Prostate gland (tissue), 2 donors: ENCODE data around the gene UBE2O. TPM values are rescaled to one million over a fixed set of nuclear protein-coding genes. Genes with fewer than 3 reads are reported as not detected.

ENCODE experiments used
- DNase-seq: peaks from one replicate; pipeline ENCODE4 v3.0.0-alpha.2; 2019; ENCODE audit warnings: low spot score
- H3K27ac ChIP-seq, 2 donors: fragments of 200-600 bp; sonication (generic); 2 replicates each; pipeline ENCODE4 v1.5.1; 2017 to 2019
- H3K27me3 ChIP-seq: fragments of 200-600 bp; sonication (generic); replicated peaks from 2 replicates; pipeline ENCODE4 v1.5.1; 2019; ENCODE audit not compliant: insufficient read depth
- H3K36me3 ChIP-seq, 2 donors: fragments of 200-600 bp; sonication (generic); 1 replicate in 1 of 2; 2 replicates in 1 of 2; pipeline versions ENCODE4 v1.5.1 to v1.8.1; 2017 to 2019
- H3K4me1 ChIP-seq: fragments of 200-600 bp; sonication (generic); replicated peaks from 2 replicates; pipeline ENCODE4 v1.5.1; 2019
- H3K4me3 ChIP-seq, 2 donors: fragments of 200-600 bp; sonication (generic); 2 replicates each; pipeline ENCODE4 v1.5.1; 2017 to 2019
- H3K9me3 ChIP-seq: fragments of 200-600 bp; sonication (generic); 2 replicates; pipeline ENCODE4 v1.5.1; 2017
- POLR2A ChIP-seq: fragments of 450-650 bp; IDR thresholded peaks from one replicate; pipeline ENCODE4 v1.6.1; 2016; ENCODE audit warnings: antibody characterized with exemption, mild to moderate bottlenecking
- POLR2AphosphoS5 ChIP-seq: sonication (generic); formaldehyde crosslinking; IDR thresholded peaks from one replicate; pipeline ENCODE4 v1.6.1; 2017; ENCODE audit warnings: antibody characterized with exemption
- WGBS: methylation state at CpG from one replicate; pipeline ENCODE4 v1.1.5; 2018; 5-methylcytosine and 5-hydroxymethylcytosine counted together
- intact Hi-C: fragments of 100-400 bp; cut with DNase I; formaldehyde crosslinking; loops from one replicate; pipeline ENCODE4 v1.14.2; 2022
- total RNA-seq, 2 donors: library from RNA; depleted of rRNA; stranded (reverse); fragments of >200 nt; gene quantifications; one replicate each; pipeline ENCODE4 v1.1.0, GENCODE V29; 2016
- TF ChIP-seq, protein P1 (sequence below), 4 experiments: fragments of 200-600 bp in 2 of 4; fragments of 450-650 bp in 2 of 4; sonication (generic) in 2 of 4; IDR thresholded peaks; 1 replicate in 3 of 4; 2 replicates in 1 of 4; pipeline ENCODE4 v1.5.1; 2016 to 2019; ENCODE audit warnings: antibody characterized with exemption in 4 of 4, mild to moderate bottlenecking in 2 of 4, moderate library complexity in 2 of 4

The UBE2O gene
- total RNA-seq, 2 donors from 2014 or later = 19.9 to 39.8 TPM

- H3K4me3 ChIP-seq = no peak overlapping the region
- H3K36me3 ChIP-seq = no peaks in the 10 kb centered on the region
- no peaks in the 10 kb centered on the region for H3K4me1 ChIP-seq
- no peak for TF ChIP-seq POLR2A
- no peak for TF ChIP-seq POLR2AphosphoS5
- TF ChIP-seq, protein P1, sequence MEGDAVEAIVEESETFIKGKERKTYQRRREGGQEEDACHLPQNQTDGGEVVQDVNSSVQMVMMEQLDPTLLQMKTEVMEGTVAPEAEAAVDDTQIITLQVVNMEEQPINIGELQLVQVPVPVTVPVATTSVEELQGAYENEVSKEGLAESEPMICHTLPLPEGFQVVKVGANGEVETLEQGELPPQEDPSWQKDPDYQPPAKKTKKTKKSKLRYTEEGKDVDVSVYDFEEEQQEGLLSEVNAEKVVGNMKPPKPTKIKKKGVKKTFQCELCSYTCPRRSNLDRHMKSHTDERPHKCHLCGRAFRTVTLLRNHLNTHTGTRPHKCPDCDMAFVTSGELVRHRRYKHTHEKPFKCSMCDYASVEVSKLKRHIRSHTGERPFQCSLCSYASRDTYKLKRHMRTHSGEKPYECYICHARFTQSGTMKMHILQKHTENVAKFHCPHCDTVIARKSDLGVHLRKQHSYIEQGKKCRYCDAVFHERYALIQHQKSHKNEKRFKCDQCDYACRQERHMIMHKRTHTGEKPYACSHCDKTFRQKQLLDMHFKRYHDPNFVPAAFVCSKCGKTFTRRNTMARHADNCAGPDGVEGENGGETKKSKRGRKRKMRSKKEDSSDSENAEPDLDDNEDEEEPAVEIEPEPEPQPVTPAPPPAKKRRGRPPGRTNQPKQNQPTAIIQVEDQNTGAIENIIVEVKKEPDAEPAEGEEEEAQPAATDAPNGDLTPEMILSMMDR (IDR thresholded peaks at IDR 0.05) = no peak
- H3K27me3 ChIP-seq = no peaks in the 10 kb centered on the region
- no peak for DNase-seq
- H3K9me3 ChIP-seq = no peaks in the 10 kb centered on the region
- 62% methylated on average over 11 of the region's 11 CpGs for WGBS
- intact Hi-C loops = no loop called here
- H3K27ac ChIP-seq = no peak overlapping the region
These were observed 35.3 kb downstream of the UBE2O start for GRCh38 chr17:76417499-76418143.

- 90% methylated on average over 4 of the region's 4 CpGs for WGBS
- Histone ChIP-seq H3K27me3 (no peaks in the 10 kb centered on the region), H3K4me3 (no peak overlapping the region), H3K4me1 (no peaks in the 10 kb centered on the region), H3K36me3 (no peaks in the 10 kb centered on the region), H3K9me3 (no peaks in the 10 kb centered on the region), H3K27ac (no peak overlapping the region)
- DNase-seq = no peak
- TF ChIP-seq, protein P1 (IDR thresholded peaks at IDR 0.05) = no peak
- TF ChIP-seq POLR2AphosphoS5 (no peak), POLR2A (no peak)
- intact Hi-C loops = no loop called here
These were observed 36.1 kb downstream of the UBE2O start for GRCh38 chr17:76416899-76417298.

DNA sequence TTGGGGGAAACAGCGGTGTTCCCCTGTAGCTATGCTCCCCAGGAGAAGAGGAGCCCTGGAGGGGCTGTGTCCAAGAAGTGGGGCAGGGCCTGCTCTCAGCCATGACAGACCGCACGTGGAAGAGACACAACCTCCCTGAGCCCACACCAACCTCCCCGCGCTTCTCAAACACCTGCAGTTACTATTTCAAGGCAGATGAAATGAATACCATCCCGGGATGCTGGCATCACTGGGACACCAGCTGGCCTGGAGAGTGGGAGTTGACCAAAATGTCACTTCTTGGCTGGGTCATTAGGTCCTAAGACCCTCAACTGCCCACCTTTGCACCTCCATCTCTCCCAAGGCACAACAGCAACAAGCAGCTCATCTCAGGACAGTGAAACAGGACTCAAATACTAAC is 36.5 kb downstream of the UBE2O start:
- intact Hi-C loops = no loop called here
- Histone ChIP-seq H3K27me3 (no peaks in the 10 kb centered on the region), H3K9me3 (no peaks in the 10 kb centered on the region), H3K4me3 (no peak overlapping the region), H3K36me3 (no peaks in the 10 kb centered on the region), H3K4me1 (no peaks in the 10 kb centered on the region), H3K27ac (no peak overlapping the region)
- TF ChIP-seq POLR2AphosphoS5 (no peak), POLR2A (no peak)
- TF ChIP-seq, protein P1 (IDR thresholded peaks at IDR 0.05) = no peak
- no peak for DNase-seq
- 87% methylated on average over 6 of the region's 6 CpGs for WGBS

- H3K36me3 ChIP-seq = no peaks in the 10 kb centered on the region
- intact Hi-C loops = no loop called here
- no peak for DNase-seq
- H3K27ac ChIP-seq = no peak overlapping the region
- H3K4me3 ChIP-seq = no peak overlapping the region
- H3K4me1 ChIP-seq = no peaks in the 10 kb centered on the region
- no peaks in the 10 kb centered on the region for H3K27me3 ChIP-seq
- WGBS = 81% methylated on average over 15 of the region's 15 CpGs
- TF ChIP-seq POLR2A (no peak), POLR2AphosphoS5 (no peak)
- TF ChIP-seq, protein P1 (IDR thresholded peaks at IDR 0.05) = no peak
- no peaks in the 10 kb centered on the region for H3K9me3 ChIP-seq
These were observed 37.2 kb downstream of the UBE2O start for GRCh38 chr17:76415786-76416185.
